K562 (cell line): ENCODE measurements around the gene FBXW11. TPM values are rescaled to one million over a fixed set of nuclear protein-coding genes. Genes with fewer than 3 reads are reported as not detected.

ENCODE experiments used
- ATAC-seq: fragments of 200-7000 bp; cut with Tn5 transposase; 3 replicates; pipeline ENCODE4 v1.9.1; 2020; ENCODE audit warnings: moderate library complexity
- BruUV-seq: library from RNA; stranded (reverse); fragments of 400-500 nt; replicated peaks from 2 replicates; lab custom pipeline; 2021; lab: Mats Ljungman, UMichigan
- CTCF ChIA-PET: fragments of 300-600 bp; formaldehyde crosslinking; extraction: SDS; loops from one replicate; lab custom pipeline; 2021; ENCODE audit warnings: low intra/inter-chr PET ratio; lab: Yijun Ruan, JAX
- POLR2A ChIA-PET: fragments of 300-600, 350-650 bp; sonication (Branson Sonifier 250); formaldehyde crosslinking; extraction: SDS; loops from one replicate; lab custom pipeline; 2021; ENCODE audit warnings: antibody characterized with exemption, inconsistent platforms; lab: Yijun Ruan, JAX
- DNase-seq, 4 experiments: peaks; one replicate each; pipeline versions ENCODE4 v3.0.0 to v3.0.0-alpha.2; 2011 to 2018; ENCODE audit warnings: low spot score in 3 of 4, mixed read lengths in 3 of 4; ENCODE audit errors: extremely low read depth in 1 of 4
- FAIRE-seq: peaks from 2 replicates; lab custom pipeline; 2011; peaks lifted over from hg19 to GRCh38; lab: Jason Lieb, UNC
- H2AFZ ChIP-seq: 2 replicates; pipeline ENCODE4 v1.6.0; 2011; ENCODE audit warnings: low read depth, low read length, control low read depth, inconsistent platforms
- H3K27ac ChIP-seq: fragments of 200-600 bp; 3 replicates; pipeline ENCODE4 v1.8.0; 2011; ENCODE audit warnings: low read depth, mild to moderate bottlenecking, control low read depth, inconsistent platforms, low read length, moderate library complexity, mixed read lengths; ENCODE audit errors: extremely low read depth
- H3K27me3 ChIP-seq, 2 experiments: fragments of 300-600 bp in 1 of 2; 2 replicates in 1 of 2; 3 replicates in 1 of 2; pipeline versions ENCODE4 v1.6.0 to v1.8.0; 2011; ENCODE audit warnings: inconsistent platforms in 2 of 2, low read length in 2 of 2, mild to moderate bottlenecking in 1 of 2, mixed read lengths in 1 of 2, moderate library complexity in 1 of 2; ENCODE audit not compliant: control insufficient read depth in 2 of 2, insufficient read depth in 2 of 2
- H3K36me3 ChIP-seq: fragments of 300-600 bp; 3 replicates; pipeline ENCODE4 v1.8.0; 2011; ENCODE audit warnings: mild to moderate bottlenecking, low read length, inconsistent platforms; ENCODE audit not compliant: control insufficient read depth, insufficient read depth
- H3K4me1 ChIP-seq, 2 experiments: fragments of 200-600 bp in 1 of 2; replicated peaks in 1 of 2; 2 replicates in 1 of 2; 3 replicates in 1 of 2; pipeline versions ENCODE4 v1.5.1 to v1.8.0; 2011; ENCODE audit warnings: inconsistent platforms in 2 of 2, low read length in 2 of 2, mild to moderate bottlenecking in 1 of 2, mixed read lengths in 1 of 2, moderate library complexity in 1 of 2; ENCODE audit not compliant: control insufficient read depth in 2 of 2, insufficient read depth in 2 of 2
- H3K4me2 ChIP-seq: 2 replicates; pipeline ENCODE4 v1.6.1; 2011; ENCODE audit warnings: low read length, control low read depth, inconsistent platforms, mixed read lengths; ENCODE audit not compliant: insufficient read depth
- H3K4me3 ChIP-seq: fragments of 200-600 bp; sonication (generic), shearing (Covaris generic); 2 replicates; pipeline ENCODE4 v1.5.1; 2016; ENCODE audit warnings: control low read depth, inconsistent platforms
- H3K79me2 ChIP-seq: fragments of 200-600 bp; 3 replicates; pipeline ENCODE4 v1.8.0; 2011; ENCODE audit warnings: low read length, inconsistent platforms; ENCODE audit not compliant: control insufficient read depth, insufficient read depth
- H3K9ac ChIP-seq, 2 experiments: 2 replicates each; pipeline versions ENCODE4 v1.6.0 to v1.6.1; 2011; ENCODE audit warnings: low read depth in 2 of 2, low read length in 2 of 2, control low read depth in 1 of 2, inconsistent platforms in 1 of 2, mild to moderate bottlenecking in 1 of 2, mixed read lengths in 1 of 2; ENCODE audit not compliant: insufficient read depth in 1 of 2
- H3K9me1 ChIP-seq: one replicate; pipeline ENCODE4 v1.6.0; 2011; ENCODE audit warnings: inconsistent platforms, mild to moderate bottlenecking, low read length, moderate library complexity; ENCODE audit not compliant: control insufficient read depth, insufficient read depth
- H3K9me3 ChIP-seq: replicated peaks from 2 replicates; pipeline ENCODE4 v1.5.1; 2011; ENCODE audit warnings: low read depth, low read length, inconsistent platforms; ENCODE audit not compliant: control insufficient read depth, insufficient read depth
- H4K20me1 ChIP-seq: replicated peaks from 2 replicates; pipeline ENCODE4 v1.6.1; 2011; ENCODE audit warnings: low read length, inconsistent platforms, mixed read lengths; ENCODE audit not compliant: control insufficient read depth, insufficient read depth
- CBX2 ChIP-seq: fragments of 200-600 bp; sonication (generic); IDR thresholded peaks from one replicate; pipeline ENCODE4 v1.6.1; 2012; ENCODE audit warnings: mild to moderate bottlenecking, low read length, inconsistent platforms; ENCODE audit not compliant: insufficient read depth, poor library complexity, severe bottlenecking
- ELF2 ChIP-seq: fragments of 250-450 bp; sonication (Bioruptor Pico); IDR thresholded peaks from 2 replicates; pipeline ENCODE4 v1.5.0; 2021; ENCODE audit warnings: mild to moderate bottlenecking
- GATA2 ChIP-seq: sonication (generic); formaldehyde crosslinking; IDR thresholded peaks from 2 replicates; pipeline ENCODE4 v1.4.0; 2020; ENCODE audit warnings: mild to moderate bottlenecking, missing genetic modification reagents
- HNRNPK ChIP-seq: fragments of 200-400 bp; formaldehyde crosslinking; IDR thresholded peaks from one replicate; pipeline ENCODE4 v1.6.1; 2018; ENCODE audit warnings: mild to moderate bottlenecking, low read depth, low read length; ENCODE audit not compliant: poor library complexity, severe bottlenecking
- JUND ChIP-seq, 2 experiments: IDR thresholded peaks; 2 replicates in 1 of 2; 3 replicates in 1 of 2; pipeline ENCODE4 v1.6.1; 2011; ENCODE audit warnings: borderline replicate concordance in 2 of 2, low read depth in 2 of 2, low read length in 2 of 2, improper control_type of control experiment in 1 of 2, missing biosample characterization in 1 of 2, missing genetic modification characterization in 1 of 2, missing genetic modification reagents in 1 of 2
- NFE2 ChIP-seq: IDR thresholded peaks from 2 replicates; pipeline ENCODE4 v1.6.1; 2014; ENCODE audit warnings: antibody characterized with exemption, low read depth
- NFXL1 ChIP-seq: fragments of 450-650 bp; formaldehyde crosslinking; IDR thresholded peaks from 2 replicates; pipeline ENCODE4 v1.4.0; 2021; ENCODE audit warnings: mild to moderate bottlenecking
- OTX1 ChIP-seq: fragments of 450-650 bp; formaldehyde crosslinking; IDR thresholded peaks from 2 replicates; pipeline ENCODE4 v1.4.0; 2022; ENCODE audit warnings: mild to moderate bottlenecking
- WGBS: fragments of 100-300 bp; shearing (Covaris generic); methylation state at CpG from one replicate; pipeline ENCODE4 v1.1.6; 2016; ENCODE audit warnings: low coverage, mixed read lengths; ENCODE audit not compliant: insufficient coverage; ENCODE audit errors: missing lambda C conversion rate; 5-methylcytosine and 5-hydroxymethylcytosine counted together
- in situ Hi-C: fragments of 300-500 bp; cut with MboI; formaldehyde crosslinking; loops from 4 replicates; pipeline ENCODE4 v1.15.0; 2018; ENCODE audit warnings: inconsistent platforms, mixed read lengths
- intact Hi-C: fragments of 100-400 bp; cut with micrococcal nuclease; formaldehyde crosslinking; loops from 2 replicates; pipeline ENCODE4 v1.14.2; 2022
- polyA plus RNA-seq, 8 experiments: library from polyadenylated mRNA; depleted of rRNA in 4 of 8; stranded (reverse) in 5 of 8; unstranded in 3 of 8; fragments of >200 nt; fragmentation: Nextera tagmentation in 2 of 8; fragmentation: Illumina TruSeq in 1 of 8; extraction: Ambion mirVana in 2 of 8; extraction: Trizol in 1 of 8; gene quantifications; 2 replicates each; pipeline versions ENCODE4 v1.2.1 to v1.2.3, GENCODE V29; 2011 to 2014; ENCODE audit warnings: inconsistent platforms in 1 of 8, missing spikeins in 1 of 8
- total RNA-seq, 7 experiments: library from RNA; depleted of rRNA in 6 of 7; stranded (reverse); fragments of >200 nt in 6 of 7; fragmentation: Illumina TruSeq in 2 of 7; extraction: Trizol in 2 of 7; gene quantifications; 2 replicates each; pipeline versions ENCODE4 v1.2.1 to v1.2.3, GENCODE V29; 2011 to 2021; ENCODE audit warnings: low replicate concordance in 1 of 7
- TF ChIP-seq, protein P1 (sequence below): sonication (generic); formaldehyde crosslinking; IDR thresholded peaks from 2 replicates; pipeline ENCODE4 v1.8.1; 2022; ENCODE audit warnings: missing genetic modification reagents
- TF ChIP-seq, protein P2 (sequence below): fragments of 450-650 bp; formaldehyde crosslinking; IDR thresholded peaks from 2 replicates; pipeline ENCODE4 v1.4.0; 2020; ENCODE audit warnings: mild to moderate bottlenecking, moderate library complexity

The FBXW11 gene
- total and polyA plus RNA-seq, 9 of the 15 experiments (the other 6 are each of a cell fraction or from before 2014, with no cell fraction given): 3.0 to 28.6 (median 23.6) TPM

DNA sequence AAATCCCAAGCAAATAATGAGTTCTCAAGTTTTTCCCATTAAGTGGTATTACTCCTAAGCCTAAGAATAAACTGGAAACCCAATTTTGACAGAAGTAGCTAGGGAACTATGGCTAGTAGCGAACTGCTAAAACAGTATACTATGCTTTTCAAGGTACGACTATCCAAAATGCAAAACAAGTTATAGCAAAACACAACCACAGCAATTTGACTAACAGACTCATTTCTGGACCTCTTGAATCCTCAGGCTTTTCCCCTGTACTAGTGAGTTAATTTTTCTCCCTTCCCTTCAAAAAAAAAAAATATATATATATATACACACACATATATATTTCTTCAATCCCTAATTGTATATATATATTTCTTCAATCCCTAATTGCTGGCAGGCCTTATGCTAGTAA lies 7.3 kb downstream of the FBXW11 start:
- in situ Hi-C loops (no loop called here), intact Hi-C loops (no loop called here)
- peaks cover 12% of the 10 kb centered on the region for H4K20me1 ChIP-seq
- POLR2A ChIA-PET: no interaction called here
- FAIRE-seq (no peak), DNase-seq (no peak), ATAC-seq (no peak)
- CTCF ChIA-PET: no interaction called here
- no peaks in the 10 kb centered on the region for H3K9me1 ChIP-seq
- no TSS peak for BruUV-seq
- TF ChIP-seq, protein P1, sequence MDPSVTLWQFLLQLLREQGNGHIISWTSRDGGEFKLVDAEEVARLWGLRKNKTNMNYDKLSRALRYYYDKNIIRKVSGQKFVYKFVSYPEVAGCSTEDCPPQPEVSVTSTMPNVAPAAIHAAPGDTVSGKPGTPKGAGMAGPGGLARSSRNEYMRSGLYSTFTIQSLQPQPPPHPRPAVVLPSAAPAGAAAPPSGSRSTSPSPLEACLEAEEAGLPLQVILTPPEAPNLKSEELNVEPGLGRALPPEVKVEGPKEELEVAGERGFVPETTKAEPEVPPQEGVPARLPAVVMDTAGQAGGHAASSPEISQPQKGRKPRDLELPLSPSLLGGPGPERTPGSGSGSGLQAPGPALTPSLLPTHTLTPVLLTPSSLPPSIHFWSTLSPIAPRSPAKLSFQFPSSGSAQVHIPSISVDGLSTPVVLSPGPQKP (CRISPR knock-in tag): no peak
- TF ChIP-seq GATA2 (CRISPR knock-in tag) (no peak), OTX1 (CRISPR knock-in tag) (no peak), NFXL1 (CRISPR knock-in tag) (no peak), NFE2 (no peak), ELF2 (CRISPR knock-in tag) (no peak), HNRNPK (no peak), CBX2 (no peak), JUND (IDR thresholded peaks at IDR 0.05; ENCODE audit: borderline replicate concordance, low read depth, low read length) (no peak), JUND (tag; IDR thresholded peaks at IDR 0.05; ENCODE audit: borderline replicate concordance, low read depth, low read length) (no peak)
- TF ChIP-seq, protein P2, sequence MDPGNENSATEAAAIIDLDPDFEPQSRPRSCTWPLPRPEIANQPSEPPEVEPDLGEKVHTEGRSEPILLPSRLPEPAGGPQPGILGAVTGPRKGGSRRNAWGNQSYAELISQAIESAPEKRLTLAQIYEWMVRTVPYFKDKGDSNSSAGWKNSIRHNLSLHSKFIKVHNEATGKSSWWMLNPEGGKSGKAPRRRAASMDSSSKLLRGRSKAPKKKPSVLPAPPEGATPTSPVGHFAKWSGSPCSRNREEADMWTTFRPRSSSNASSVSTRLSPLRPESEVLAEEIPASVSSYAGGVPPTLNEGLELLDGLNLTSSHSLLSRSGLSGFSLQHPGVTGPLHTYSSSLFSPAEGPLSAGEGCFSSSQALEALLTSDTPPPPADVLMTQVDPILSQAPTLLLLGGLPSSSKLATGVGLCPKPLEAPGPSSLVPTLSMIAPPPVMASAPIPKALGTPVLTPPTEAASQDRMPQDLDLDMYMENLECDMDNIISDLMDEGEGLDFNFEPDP: no peak
- no peak overlapping the region for H3K27ac ChIP-seq
- H3K4me1 ChIP-seq: peaks cover 0 to 15% of the 10 kb centered on the region in 2 experiments; a peak in 3 of 5 replicates
- no peak overlapping the region for H3K4me3 ChIP-seq
- WGBS: 78% methylated on average over 2 of the region's 2 CpGs
- no peak overlapping the region for H3K4me2 ChIP-seq
- no peak overlapping the region for H3K9ac ChIP-seq
- H3K36me3 ChIP-seq: no peaks in the 10 kb centered on the region; the same call in 1 of the 3 replicates
- H3K27me3 ChIP-seq: no peaks in the 10 kb centered on the region
- H3K79me2 ChIP-seq: peaks cover 81% of the 10 kb centered on the region
- no peak overlapping the region for H2AFZ ChIP-seq
- no peaks in the 10 kb centered on the region for H3K9me3 ChIP-seq
